Activated CD8-positive, alpha-beta memory T cell treated with anti-CD3 and anti-CD28 coated beads, Interleukin-2, amount 50 U/mL, for 48 hours (primary cell): ENCODE data around the gene ARMC7.
"Not testable (repeated sequence)": the region's sequence is repeated elsewhere in the genome, so short reads cannot be mapped to it uniquely, and the experiment has no call there.

ENCODE experiments used
- DNase-seq: peaks from one replicate; pipeline ENCODE4 v3.0.0-alpha.2; 2020

ARMC7 gene

GRCh38 chr17:75130632-75131277, 21.0 kb downstream of the ARMC7 start:
- peak; percentile 79 for DNase-seq

- peak; percentile 90 for DNase-seq
Observed at GRCh38 chr17:75131278-75132017, 21.7 kb downstream of the ARMC7 start, which contains the start of gene NT5C. TSS of gene NT5C (minus strand) at chr17:75131742. CDS start at chr17:75131707, 35 bp downstream.

- DNase-seq = not testable (repeated sequence)
Observed at GRCh38 chr17:75132018-75133000, 22.5 kb downstream of the ARMC7 start.

- DNase-seq = no peak
Observed at GRCh38 chr17:75133001-75133400, 23.2 kb downstream of the ARMC7 start.

GRCh38 chr17:75133607-75134347, 24.0 kb downstream of the ARMC7 start:
- not testable (repeated sequence) for DNase-seq

- DNase-seq = no peak
Observed at GRCh38 chr17:75135452-75135851, 25.7 kb downstream of the ARMC7 start.

- no peak for DNase-seq
Observed at GRCh38 chr17:75135946-75136345, 26.2 kb downstream of the ARMC7 start.

GRCh38 chr17:75137762-75138161, 28.0 kb downstream of the ARMC7 start:
- not testable (repeated sequence) for DNase-seq

- DNase-seq = no peak
Observed at GRCh38 chr17:75138519-75138918, 28.8 kb downstream of the ARMC7 start.

- DNase-seq = no peak
Observed at GRCh38 chr17:75142236-75142971, 32.6 kb downstream of the ARMC7 start.

- DNase-seq = no peak
Observed at GRCh38 chr17:75144816-75145512, 35.2 kb downstream of the ARMC7 start.

GRCh38 chr17:75146592-75146991, 36.8 kb downstream of the ARMC7 start:
- no peak for DNase-seq

- no peak for DNase-seq
Observed at GRCh38 chr17:75147878-75148546, 38.2 kb downstream of the ARMC7 start.

GRCh38 chr17:75151930-75152329, 42.2 kb downstream of the ARMC7 start:
- no peak for DNase-seq

- no peak for DNase-seq
Observed at GRCh38 chr17:75152523-75152921, 42.8 kb downstream of the ARMC7 start.

GRCh38 chr17:75152922-75153779, 43.4 kb downstream of the ARMC7 start:
- DNase-seq = peak; percentile 70

GRCh38 chr17:75153780-75154194, 44.0 kb downstream of the ARMC7 start:
- DNase-seq = peak; percentile 71

- DNase-seq = peak; percentile 97
Observed at GRCh38 chr17:75154195-75155106, 44.7 kb downstream of the ARMC7 start, which contains the start of gene JPT1. TSS of gene JPT1 (minus strand) at chr17:75154512. CDS start at chr17:75154397, 115 bp downstream.
